HCT116 (cell line): ENCODE results near the gene SCFD2. TPM values are rescaled to one million over a fixed set of nuclear protein-coding genes. Genes with fewer than 3 reads are reported as not detected.

Experiments
- ATAC-seq: fragments of 200-7000 bp; cut with Tn5 transposase; 2 replicates; pipeline ENCODE4 v1.9.1; 2020; ENCODE audit warnings: mild to moderate bottlenecking, moderate library complexity
- BruUV-seq: library from RNA; stranded (reverse); fragments of 400-500 nt; replicated peaks from 2 replicates; lab custom pipeline; 2021; lab: Mats Ljungman, UMichigan
- CTCF ChIA-PET: fragments of 300-600 bp; sonication (Branson Sonifier 250); formaldehyde crosslinking; loops from one replicate; lab custom pipeline; 2021; ENCODE audit warnings: antibody characterized with exemption; lab: Charles Lee
- POLR2A ChIA-PET: fragments of 300-600, 350-600 bp; sonication (Branson Sonifier 250); formaldehyde crosslinking; loops from one replicate; lab custom pipeline; 2021; ENCODE audit warnings: antibody characterized with exemption; lab: Charles Lee
- RAD21 ChIA-PET, 2 experiments: fragments of 300-600 bp; sonication (Branson Sonifier 250); formaldehyde crosslinking; loops; one replicate each; lab custom pipeline; 2023; ENCODE audit warnings: low total read pairs in 2 of 2; ENCODE audit not compliant: uncharacterized antibody in 2 of 2, unreplicated experiment in 2 of 2, low non-redundant PET in 1 of 2; lab: Charles Lee
- DNase-seq: peaks from one replicate; pipeline ENCODE4 v3.0.0-alpha.2; 2010; ENCODE audit warnings: low read depth, low spot score
- H2AFZ ChIP-seq: fragments of 200-600 bp; shearing (Covaris generic), sonication (generic); 2 replicates; pipeline ENCODE4 v1.6.1; 2017; ENCODE audit warnings: low read depth, mixed run types, mixed read lengths, antibody characterized with exemption, low read length; ENCODE audit not compliant: poor library complexity, severe bottlenecking
- H3K27ac ChIP-seq: 2 replicates; pipeline ENCODE4 v1.5.1; 2012; ENCODE audit warnings: low read depth, low read length
- H3K27me3 ChIP-seq: fragments of 200-600 bp; sonication (generic); 2 replicates; pipeline ENCODE4 v1.6.1; 2016; ENCODE audit warnings: mixed run types, low read length, mixed read lengths; ENCODE audit not compliant: insufficient read depth
- H3K36me3 ChIP-seq, 2 experiments: fragments of 200-500 bp in 1 of 2; fragments of 200-600 bp in 1 of 2; sonication (Bioruptor generic) in 1 of 2; sonication (generic) in 1 of 2; 2 replicates each; pipeline versions ENCODE4 v1.5.1 to v1.6.1; 2014 to 2016; ENCODE audit warnings: low read length in 2 of 2, inconsistent platforms in 1 of 2, mixed read lengths in 1 of 2, mixed run types in 1 of 2; ENCODE audit not compliant: insufficient read depth in 2 of 2, control insufficient read depth in 1 of 2
- H3K4me1 ChIP-seq, 2 experiments: fragments of 200-600 bp in 1 of 2; sonication (generic) in 1 of 2; 2 replicates each; pipeline versions ENCODE4 v1.5.1 to v1.6.1; 2012 to 2017; ENCODE audit warnings: low read length in 2 of 2, inconsistent platforms in 1 of 2, mild to moderate bottlenecking in 1 of 2, mixed read lengths in 1 of 2, mixed run types in 1 of 2, moderate library complexity in 1 of 2; ENCODE audit not compliant: insufficient read depth in 2 of 2, control insufficient read depth in 1 of 2
- H3K4me2 ChIP-seq: fragments of 200-600 bp; sonication (generic); 2 replicates; pipeline ENCODE4 v1.6.1; 2017; ENCODE audit warnings: mixed run types, low read length, mixed read lengths
- H3K4me3 ChIP-seq, 2 experiments: fragments of 200-600 bp in 1 of 2; sonication (generic) in 1 of 2; replicated peaks in 1 of 2; 2 replicates each; pipeline ENCODE4 v1.5.1; 2011 to 2016; ENCODE audit warnings: low read length in 2 of 2, control low read depth in 1 of 2, low read depth in 1 of 2, mild to moderate bottlenecking in 1 of 2, mixed read lengths in 1 of 2, mixed run types in 1 of 2
- H3K79me2 ChIP-seq: fragments of 200-600 bp; sonication (generic); 2 replicates; pipeline ENCODE4 v1.6.1; 2017; ENCODE audit warnings: mild to moderate bottlenecking, mixed run types, low read length, moderate library complexity, mixed read lengths; ENCODE audit not compliant: insufficient read depth
- H3K9ac ChIP-seq: fragments of 200-600 bp; sonication (generic); 2 replicates; pipeline ENCODE4 v1.6.1; 2016; ENCODE audit warnings: low read length, mixed read lengths
- H3K9me2 ChIP-seq: fragments of 200-600 bp; sonication (generic), shearing (Covaris generic); 2 replicates; pipeline ENCODE4 v1.6.1; 2017; ENCODE audit warnings: mixed run types, mild to moderate bottlenecking, moderate library complexity; ENCODE audit not compliant: insufficient read depth
- H3K9me3 ChIP-seq, 2 experiments: fragments of 200-500 bp in 1 of 2; fragments of 200-600 bp in 1 of 2; sonication (Bioruptor generic) in 1 of 2; sonication (generic) in 1 of 2; 2 replicates each; pipeline ENCODE4 v1.6.1; 2014 to 2017; ENCODE audit warnings: low read length in 2 of 2, mixed read lengths in 2 of 2, inconsistent platforms in 1 of 2, low read depth in 1 of 2, mild to moderate bottlenecking in 1 of 2, mixed run types in 1 of 2, moderate library complexity in 1 of 2; ENCODE audit not compliant: control insufficient read depth in 1 of 2, insufficient read depth in 1 of 2
- H4K20me1 ChIP-seq: fragments of 200-600 bp; sonication (generic), shearing (Covaris generic); 2 replicates; pipeline ENCODE4 v1.6.1; 2017; ENCODE audit warnings: mixed run types, mild to moderate bottlenecking, moderate library complexity; ENCODE audit not compliant: insufficient read depth
- EGR1 ChIP-seq: IDR thresholded peaks from 2 replicates; pipeline ENCODE4 v1.6.1; 2012; ENCODE audit warnings: low read depth
- EZH2 ChIP-seq: fragments of 200-600 bp; sonication (generic); IDR thresholded peaks from 2 replicates; pipeline ENCODE4 v1.6.1; 2017; ENCODE audit warnings: antibody characterized with exemption, mixed run types
- POLR2A ChIP-seq: IDR thresholded peaks from 2 replicates; pipeline ENCODE4 v1.7.0; 2011; ENCODE audit warnings: borderline replicate concordance; ENCODE audit not compliant: insufficient read depth, insufficient read length; ENCODE audit errors: extremely low read depth
- POLR2AphosphoS5 ChIP-seq: IDR thresholded peaks from 2 replicates; pipeline ENCODE4 v1.6.1; 2011; ENCODE audit warnings: mild to moderate bottlenecking, low read depth, low read length, moderate library complexity
- SRF ChIP-seq: IDR thresholded peaks from 2 replicates; pipeline ENCODE4 v1.6.1; 2012; ENCODE audit warnings: low read depth
- TCF7L2 ChIP-seq: IDR thresholded peaks from 2 replicates; pipeline ENCODE4 v1.7.0; 2011; ENCODE audit warnings: borderline replicate concordance, inconsistent platforms; ENCODE audit not compliant: insufficient read depth, insufficient read length; ENCODE audit errors: extremely low read depth
- intact Hi-C: fragments of 100-400 bp; cut with micrococcal nuclease; formaldehyde crosslinking; loops from 2 replicates; pipeline ENCODE4 v1.10.0; 2022
- total RNA-seq: library from RNA; stranded (reverse); gene quantifications from one replicate; pipeline ENCODE4 v1.2.1, GENCODE V29; 2021; ENCODE audit not compliant: unreplicated experiment
- TF ChIP-seq, protein P1 (sequence below): IDR thresholded peaks from 2 replicates; pipeline ENCODE4 v1.6.1; 2012; ENCODE audit warnings: low read depth
- TF ChIP-seq, protein P2 (sequence below): IDR thresholded peaks from 2 replicates; pipeline ENCODE4 v1.6.1; 2011; ENCODE audit warnings: mild to moderate bottlenecking, low read length, moderate library complexity; ENCODE audit not compliant: insufficient replicate concordance; ENCODE audit errors: extremely low read depth
- TF ChIP-seq, protein P3 (sequence below): IDR thresholded peaks from 2 replicates; pipeline ENCODE4 v1.6.1; 2012

SCFD2 gene
- total RNA-seq, 1 experiment from 2014 or later: 13.6 TPM

- Histone ChIP-seq H3K36me3 (no peaks in the 10 kb centered on the region), H4K20me1 (no peaks in the 10 kb centered on the region), H3K4me1 (no peaks in the 10 kb centered on the region), H3K79me2 (no peaks in the 10 kb centered on the region), H3K4me3 (no peak overlapping the region), H3K27ac (no peak overlapping the region), H2AFZ (no peak overlapping the region), H3K4me2 (no peak overlapping the region), H3K27me3 (no peaks in the 10 kb centered on the region), H3K9ac (no peak overlapping the region), H3K9me3 (no peaks in the 10 kb centered on the region), H3K9me2 (no peaks in the 10 kb centered on the region)
- ATAC-seq: no peak
- no peak for DNase-seq
- POLR2A ChIA-PET: no interaction called here
- RAD21 ChIA-PET: no interaction called here
- TF ChIP-seq SRF: no peak
- TF ChIP-seq, protein P1, sequence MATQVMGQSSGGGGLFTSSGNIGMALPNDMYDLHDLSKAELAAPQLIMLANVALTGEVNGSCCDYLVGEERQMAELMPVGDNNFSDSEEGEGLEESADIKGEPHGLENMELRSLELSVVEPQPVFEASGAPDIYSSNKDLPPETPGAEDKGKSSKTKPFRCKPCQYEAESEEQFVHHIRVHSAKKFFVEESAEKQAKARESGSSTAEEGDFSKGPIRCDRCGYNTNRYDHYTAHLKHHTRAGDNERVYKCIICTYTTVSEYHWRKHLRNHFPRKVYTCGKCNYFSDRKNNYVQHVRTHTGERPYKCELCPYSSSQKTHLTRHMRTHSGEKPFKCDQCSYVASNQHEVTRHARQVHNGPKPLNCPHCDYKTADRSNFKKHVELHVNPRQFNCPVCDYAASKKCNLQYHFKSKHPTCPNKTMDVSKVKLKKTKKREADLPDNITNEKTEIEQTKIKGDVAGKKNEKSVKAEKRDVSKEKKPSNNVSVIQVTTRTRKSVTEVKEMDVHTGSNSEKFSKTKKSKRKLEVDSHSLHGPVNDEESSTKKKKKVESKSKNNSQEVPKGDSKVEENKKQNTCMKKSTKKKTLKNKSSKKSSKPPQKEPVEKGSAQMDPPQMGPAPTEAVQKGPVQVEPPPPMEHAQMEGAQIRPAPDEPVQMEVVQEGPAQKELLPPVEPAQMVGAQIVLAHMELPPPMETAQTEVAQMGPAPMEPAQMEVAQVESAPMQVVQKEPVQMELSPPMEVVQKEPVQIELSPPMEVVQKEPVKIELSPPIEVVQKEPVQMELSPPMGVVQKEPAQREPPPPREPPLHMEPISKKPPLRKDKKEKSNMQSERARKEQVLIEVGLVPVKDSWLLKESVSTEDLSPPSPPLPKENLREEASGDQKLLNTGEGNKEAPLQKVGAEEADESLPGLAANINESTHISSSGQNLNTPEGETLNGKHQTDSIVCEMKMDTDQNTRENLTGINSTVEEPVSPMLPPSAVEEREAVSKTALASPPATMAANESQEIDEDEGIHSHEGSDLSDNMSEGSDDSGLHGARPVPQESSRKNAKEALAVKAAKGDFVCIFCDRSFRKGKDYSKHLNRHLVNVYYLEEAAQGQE: no peak
- no peak for TF ChIP-seq POLR2A
- TF ChIP-seq, protein P2, sequence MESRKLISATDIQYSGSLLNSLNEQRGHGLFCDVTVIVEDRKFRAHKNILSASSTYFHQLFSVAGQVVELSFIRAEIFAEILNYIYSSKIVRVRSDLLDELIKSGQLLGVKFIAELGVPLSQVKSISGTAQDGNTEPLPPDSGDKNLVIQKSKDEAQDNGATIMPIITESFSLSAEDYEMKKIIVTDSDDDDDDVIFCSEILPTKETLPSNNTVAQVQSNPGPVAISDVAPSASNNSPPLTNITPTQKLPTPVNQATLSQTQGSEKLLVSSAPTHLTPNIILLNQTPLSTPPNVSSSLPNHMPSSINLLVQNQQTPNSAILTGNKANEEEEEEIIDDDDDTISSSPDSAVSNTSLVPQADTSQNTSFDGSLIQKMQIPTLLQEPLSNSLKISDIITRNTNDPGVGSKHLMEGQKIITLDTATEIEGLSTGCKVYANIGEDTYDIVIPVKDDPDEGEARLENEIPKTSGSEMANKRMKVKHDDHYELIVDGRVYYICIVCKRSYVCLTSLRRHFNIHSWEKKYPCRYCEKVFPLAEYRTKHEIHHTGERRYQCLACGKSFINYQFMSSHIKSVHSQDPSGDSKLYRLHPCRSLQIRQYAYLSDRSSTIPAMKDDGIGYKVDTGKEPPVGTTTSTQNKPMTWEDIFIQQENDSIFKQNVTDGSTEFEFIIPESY: no peak
- TF ChIP-seq POLR2AphosphoS5: no peak
- TF ChIP-seq, protein P3, sequence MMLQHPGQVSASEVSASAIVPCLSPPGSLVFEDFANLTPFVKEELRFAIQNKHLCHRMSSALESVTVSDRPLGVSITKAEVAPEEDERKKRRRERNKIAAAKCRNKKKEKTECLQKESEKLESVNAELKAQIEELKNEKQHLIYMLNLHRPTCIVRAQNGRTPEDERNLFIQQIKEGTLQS: no peak
- TF ChIP-seq TCF7L2: no peak
- no peak for TF ChIP-seq EZH2
- TF ChIP-seq EGR1: no peak
- intact Hi-C loops: no loop called here
- BruUV-seq: no TSS peak
- CTCF ChIA-PET: no interaction called here
These were observed 315.5 kb downstream of the SCFD2 start for GRCh38 chr4:53050361-53050774.
